OCI-LY1 (cell line): Measurements from ENCODE around the gene WBP1L.

ENCODE experiments used
- H2AFZ ChIP-seq: fragments of 200-600 bp; sonication (generic), shearing (Covaris generic); 2 replicates; pipeline ENCODE4 v1.6.0; 2014; ENCODE audit warnings: antibody characterized with exemption, mild to moderate bottlenecking, low read length
- H3F3A ChIP-seq: fragments of 200-600 bp; sonication (generic), shearing (Covaris generic); 2 replicates; pipeline ENCODE4 v1.6.0; 2014; ENCODE audit warnings: mild to moderate bottlenecking, antibody characterized with exemption, low read length, moderate library complexity; ENCODE audit not compliant: insufficient read depth
- H3K27ac ChIP-seq: fragments of 200-600 bp; sonication (generic); 2 replicates; pipeline ENCODE4 v1.5.1; 2014; ENCODE audit warnings: low read length, mixed run types, mild to moderate bottlenecking, low read depth; ENCODE audit not compliant: poor library complexity, severe bottlenecking
- H3K27me3 ChIP-seq: fragments of 200-600 bp; sonication (generic); 2 replicates; pipeline ENCODE4 v1.6.0; 2014; ENCODE audit warnings: antibody characterized with exemption, mild to moderate bottlenecking, low read length, moderate library complexity; ENCODE audit not compliant: insufficient read depth
- H3K36me3 ChIP-seq: fragments of 200-600 bp; sonication (generic); 2 replicates; pipeline ENCODE4 v1.6.1; 2014; ENCODE audit warnings: mild to moderate bottlenecking, antibody characterized with exemption, low read length, moderate library complexity, mixed read lengths; ENCODE audit not compliant: insufficient read depth
- H3K4me1 ChIP-seq: fragments of 200-600 bp; sonication (generic); 2 replicates; pipeline ENCODE4 v1.5.1; 2014; ENCODE audit warnings: mild to moderate bottlenecking, low read length, moderate library complexity; ENCODE audit not compliant: insufficient read depth, severe bottlenecking
- H3K4me2 ChIP-seq: fragments of 200-600 bp; sonication (generic), shearing (Covaris generic); 2 replicates; pipeline ENCODE4 v1.6.1; 2014; ENCODE audit warnings: low read length
- H3K4me3 ChIP-seq: fragments of 200-600 bp; sonication (generic); 2 replicates; pipeline ENCODE4 v1.5.1; 2014; ENCODE audit warnings: low read length, low read depth, mild to moderate bottlenecking, mixed read lengths; ENCODE audit not compliant: poor library complexity, severe bottlenecking
- H3K79me2 ChIP-seq: fragments of 200-600 bp; shearing (Covaris generic); 2 replicates; pipeline ENCODE4 v1.6.1; 2016; ENCODE audit warnings: mixed run types, low read length, mixed read lengths; ENCODE audit not compliant: insufficient read depth
- H3K9ac ChIP-seq: fragments of 200-600 bp; sonication (generic), shearing (Covaris generic); 2 replicates; pipeline ENCODE4 v1.6.1; 2014; ENCODE audit warnings: mild to moderate bottlenecking, low read length, mixed read lengths
- H3K9me2 ChIP-seq: fragments of 200-600 bp; sonication (generic), shearing (Covaris generic); 2 replicates; pipeline ENCODE4 v1.6.1; 2014; ENCODE audit warnings: low read depth, mild to moderate bottlenecking, low read length, mixed read lengths
- H3K9me3 ChIP-seq: fragments of 200-600 bp; shearing (Covaris generic); 2 replicates; pipeline ENCODE4 v1.6.1; 2014; ENCODE audit warnings: low read length, mixed read lengths
- H4K20me1 ChIP-seq: fragments of 200-600 bp; sonication (generic), shearing (Covaris generic); 2 replicates; pipeline ENCODE4 v1.6.0; 2016; ENCODE audit warnings: mild to moderate bottlenecking, low read length; ENCODE audit not compliant: insufficient read depth
- CTCF ChIP-seq: fragments of 200-600 bp; sonication (generic), shearing (Covaris generic); IDR thresholded peaks from 2 replicates; pipeline ENCODE4 v1.5.1; 2017; ENCODE audit warnings: mild to moderate bottlenecking, antibody characterized with exemption, low read length, moderate library complexity, mixed read lengths
- EZH2 ChIP-seq: fragments of 200-600 bp; sonication (generic), shearing (Covaris generic); IDR thresholded peaks from 2 replicates; pipeline ENCODE4 v1.8.0; 2017; ENCODE audit warnings: borderline replicate concordance, mixed run types, mild to moderate bottlenecking, antibody characterized with exemption, low read length, moderate library complexity, mixed read lengths

WBP1L gene

DNA sequence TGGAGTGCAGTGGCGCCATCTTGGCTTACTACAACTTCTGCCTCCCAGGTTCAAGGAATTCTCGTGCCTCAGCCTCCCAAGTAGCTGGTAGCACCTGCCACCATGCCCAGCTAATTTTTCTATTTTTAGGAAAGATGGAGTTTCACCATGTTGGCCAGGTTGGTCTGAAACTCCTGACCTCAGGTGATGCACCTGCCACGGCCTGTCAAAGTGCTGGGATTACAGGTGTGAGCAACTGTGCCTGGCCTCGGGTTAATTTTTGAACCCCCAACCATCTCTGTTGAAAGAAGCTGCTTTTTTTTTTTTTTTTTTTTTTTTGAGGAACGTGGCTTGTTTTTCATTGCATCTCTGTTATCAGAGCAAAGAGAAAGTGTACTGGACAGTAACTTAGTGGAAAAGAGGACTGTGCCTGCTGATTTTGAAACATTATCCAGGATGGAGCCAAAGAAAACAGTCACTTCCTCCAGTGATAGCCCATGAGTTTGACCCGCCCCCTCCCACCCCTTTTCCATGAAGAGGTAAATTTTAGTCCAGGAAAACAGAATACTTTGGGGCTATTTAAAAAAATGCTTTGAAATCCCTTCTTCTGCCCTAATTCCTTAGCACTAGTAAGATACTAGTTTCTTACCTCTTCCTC is 38.3 kb downstream of the WBP1L start:
- Histone ChIP-seq H3K9me3 (no peaks in the 10 kb centered on the region), H3K9me2 (no peaks in the 10 kb centered on the region), H3K4me3 (no peak overlapping the region), H3K36me3 (no peaks in the 10 kb centered on the region), H3K27me3 (no peaks in the 10 kb centered on the region), H3K27ac (no peak overlapping the region), H3K4me1 (no peaks in the 10 kb centered on the region), H4K20me1 (no peaks in the 10 kb centered on the region), H3K9ac (no peak overlapping the region), H2AFZ (no peak overlapping the region), H3F3A (no peaks in the 10 kb centered on the region), H3K79me2 (no peaks in the 10 kb centered on the region), H3K4me2 (no peak overlapping the region)
- TF ChIP-seq EZH2 (no peak), CTCF (no peak)

- Histone ChIP-seq H3K4me1 (no peaks in the 10 kb centered on the region), H3K79me2 (no peaks in the 10 kb centered on the region), H2AFZ (no peak overlapping the region), H3K4me2 (no peak overlapping the region), H3K9me3 (no peaks in the 10 kb centered on the region), H3K9ac (no peak overlapping the region), H3K36me3 (no peaks in the 10 kb centered on the region), H3K4me3 (no peak overlapping the region), H3K27me3 (no peaks in the 10 kb centered on the region), H3K27ac (no peak overlapping the region), H3K9me2 (no peaks in the 10 kb centered on the region), H3F3A (no peaks in the 10 kb centered on the region), H4K20me1 (no peaks in the 10 kb centered on the region)
- no peak for TF ChIP-seq EZH2
Observed at GRCh38 chr10:102782673-102783551, 39.2 kb downstream of the WBP1L start.

DNA sequence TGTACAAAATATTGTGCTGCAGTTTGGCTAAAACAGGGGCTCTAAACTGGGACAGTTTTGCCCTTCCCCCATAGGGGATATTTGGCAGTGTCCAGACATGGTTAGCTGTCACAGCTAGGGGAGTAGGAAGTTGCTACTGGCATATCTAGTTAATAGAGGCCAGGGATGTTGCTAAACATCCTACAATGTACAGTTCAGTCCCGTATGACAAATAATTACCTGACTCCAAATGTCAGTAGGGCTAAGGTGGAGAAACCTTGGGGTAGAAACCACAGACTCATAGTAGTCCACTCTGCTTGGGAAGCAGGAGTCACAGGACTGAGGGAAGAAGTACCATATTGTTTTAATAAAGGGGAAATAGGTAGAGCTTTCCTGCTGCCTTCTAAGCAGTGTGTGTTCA is 39.8 kb downstream of the WBP1L start:
- Histone ChIP-seq H3K4me2 (no peak overlapping the region), H3F3A (no peaks in the 10 kb centered on the region), H4K20me1 (no peaks in the 10 kb centered on the region), H3K79me2 (no peaks in the 10 kb centered on the region), H3K36me3 (no peaks in the 10 kb centered on the region), H3K9me2 (no peaks in the 10 kb centered on the region), H2AFZ (no peak overlapping the region), H3K27me3 (no peaks in the 10 kb centered on the region), H3K27ac (no peak overlapping the region), H3K9me3 (no peaks in the 10 kb centered on the region), H3K9ac (no peak overlapping the region), H3K4me3 (no peak overlapping the region), H3K4me1 (no peaks in the 10 kb centered on the region)
- TF ChIP-seq EZH2: no peak
- no peak for TF ChIP-seq CTCF

- H3F3A ChIP-seq: no peaks in the 10 kb centered on the region
- no peak overlapping the region for H3K4me2 ChIP-seq
- no peaks in the 10 kb centered on the region for H3K27me3 ChIP-seq
- H3K4me1 ChIP-seq: no peaks in the 10 kb centered on the region
- H3K9me2 ChIP-seq: no peaks in the 10 kb centered on the region
- H2AFZ ChIP-seq: no peak overlapping the region
- no peaks in the 10 kb centered on the region for H4K20me1 ChIP-seq
- H3K4me3 ChIP-seq: no peak overlapping the region
- H3K9ac ChIP-seq: no peak overlapping the region
- TF ChIP-seq EZH2: no peak
- TF ChIP-seq CTCF: no peak
- no peaks in the 10 kb centered on the region for H3K9me3 ChIP-seq
- no peaks in the 10 kb centered on the region for H3K36me3 ChIP-seq
- no peaks in the 10 kb centered on the region for H3K79me2 ChIP-seq
- H3K27ac ChIP-seq: no peak overlapping the region
Observed at GRCh38 chr10:102785818-102786217, 42.1 kb downstream of the WBP1L start.
